HG03565 (cell line): Measurements from ENCODE around the gene ITGB1.
"Not testable (repeated sequence)": the region's sequence is repeated elsewhere in the genome, so short reads cannot be mapped to it uniquely, and the experiment has no call there.

Source experiments
- ATAC-seq: cut with Tn5 transposase; IDR thresholded peaks from one replicate; pipeline ENCODE4 v1.9.1; 2021; ENCODE audit warnings: mild to moderate bottlenecking, moderate library complexity; ENCODE audit not compliant: unreplicated experiment

Gene ITGB1

GRCh38 chr10:32958085-32959005 lies at the start of gene ITGB1:
Gene ITGB1, minus strand, starts transcription at chr10:32958230. Its CDS starts 22,672 bp downstream, at chr10:32935558.
- peak; percentile 43 for ATAC-seq

- no peak for ATAC-seq
These were observed 48.4 kb upstream of the ITGB1 start for GRCh38 chr10:33006342-33006887.

GRCh38 chr10:33005322-33006301 lies 47.6 kb upstream of the ITGB1 start:
- peak; percentile 66 for ATAC-seq

GRCh38 chr10:33001908-33002492 lies 44.0 kb upstream of the ITGB1 start:
- no peak for ATAC-seq

- not testable (repeated sequence) for ATAC-seq
These were observed 40.1 kb upstream of the ITGB1 start for GRCh38 chr10:32998060-32998581.

GRCh38 chr10:32995751-32996150 lies 37.7 kb upstream of the ITGB1 start:
- peak; percentile 48 for ATAC-seq

- no peak for ATAC-seq
These were observed 37.1 kb upstream of the ITGB1 start for GRCh38 chr10:32995066-32995622.

- ATAC-seq: not testable (repeated sequence)
These were observed 36.6 kb upstream of the ITGB1 start for GRCh38 chr10:32994632-32995031.

GRCh38 chr10:32992310-32992709 lies 34.3 kb upstream of the ITGB1 start:
- ATAC-seq: not testable (repeated sequence)

- ATAC-seq: no peak
These were observed 32.8 kb upstream of the ITGB1 start for GRCh38 chr10:32990811-32991210.

GRCh38 chr10:32988604-32989003 lies 30.6 kb upstream of the ITGB1 start:
- no peak for ATAC-seq

- no peak for ATAC-seq
These were observed 29.1 kb upstream of the ITGB1 start for GRCh38 chr10:32987172-32987571.

- ATAC-seq: no peak
These were observed 27.8 kb upstream of the ITGB1 start for GRCh38 chr10:32985775-32986350.

- ATAC-seq: no peak
These were observed 27.3 kb upstream of the ITGB1 start for GRCh38 chr10:32985341-32985764.

GRCh38 chr10:32984003-32984600 lies 26.1 kb upstream of the ITGB1 start:
- ATAC-seq: no peak

GRCh38 chr10:32982911-32983909 lies 25.2 kb upstream of the ITGB1 start:
- ATAC-seq: no peak

- no peak for ATAC-seq
These were observed 24.3 kb upstream of the ITGB1 start for GRCh38 chr10:32982293-32982709.

GRCh38 chr10:32981760-32982159 lies 23.7 kb upstream of the ITGB1 start:
- no peak for ATAC-seq
